Measurements from ENCODE around the gene ZNRD2.

- TF ChIP-seq MLX (CRISPR knock-in tag; IDR thresholded peaks at IDR 0.05) (no peak), TEAD1 (CRISPR knock-in tag; IDR thresholded peaks at IDR 0.05) (no peak)
These were observed 25.4 kb downstream of the ZNRD2 start, which contains the start of gene KCNK7 for GRCh38 chr11:65595543-65596281.
